AG04450 (cell line): ENCODE measurements around the gene KLHL36. TPM values are rescaled to one million over a fixed set of nuclear protein-coding genes. Genes with fewer than 3 reads are reported as not detected.

ENCODE experiments used
- CTCF ChIA-PET: fragments of 300-600, 350-600 bp; formaldehyde crosslinking; extraction: SDS; loops from one replicate; lab custom pipeline; 2022; ENCODE audit warnings: antibody characterized with exemption, inconsistent platforms; lab: Charles Lee
- POLR2A ChIA-PET: fragments of 350-600 bp; formaldehyde crosslinking; extraction: SDS; loops from one replicate; lab custom pipeline; 2021; ENCODE audit warnings: antibody characterized with exemption, inconsistent platforms; lab: Yijun Ruan, JAX
- DNase-seq: peaks from one replicate; pipeline ENCODE4 v3.0.0-alpha.2; 2011; ENCODE audit warnings: low read depth, low spot score
- H3K27ac ChIP-seq: one replicate; pipeline ENCODE4 v1.5.1; 2012; ENCODE audit warnings: low read depth, low read length, control low read depth
- H3K27me3 ChIP-seq: one replicate; pipeline ENCODE4 v1.6.0; 2012; ENCODE audit warnings: low read length; ENCODE audit not compliant: control insufficient read depth, insufficient read depth
- H3K4me3 ChIP-seq: 2 replicates; pipeline ENCODE4 v1.5.1; 2011; ENCODE audit warnings: mild to moderate bottlenecking, low read depth, low read length, control low read depth
- H3K9me3 ChIP-seq: 2 replicates; pipeline ENCODE4 v1.5.1; 2012; ENCODE audit warnings: low read length; ENCODE audit not compliant: control insufficient read depth, insufficient read depth
- CTCF ChIP-seq: IDR thresholded peaks from 2 replicates; pipeline ENCODE4 v1.5.1; 2011; ENCODE audit warnings: low read depth, low read length, control low read depth, inconsistent platforms
- polyA plus RNA-seq: library from polyadenylated mRNA; depleted of rRNA; stranded (reverse); fragments of >200 nt; gene quantifications from 2 replicates; pipeline ENCODE4 v1.2.3, GENCODE V29; 2011; rRNA removed

Gene KLHL36
- polyA plus RNA-seq, 1 experiment = 32.6 TPM

GRCh38 chr16:84706856-84707255, 58.5 kb downstream of the KLHL36 start:
- Histone ChIP-seq H3K4me3 (no peak overlapping the region), H3K27ac (no peak overlapping the region), H3K27me3 (no peaks in the 10 kb centered on the region), H3K9me3 (no peaks in the 10 kb centered on the region)
- no peak for TF ChIP-seq CTCF
- CTCF ChIA-PET = no interaction called here
- POLR2A ChIA-PET = no interaction called here
- DNase-seq = no peak

GRCh38 chr16:84709609-84710008, 61.3 kb downstream of the KLHL36 start:
- POLR2A ChIA-PET = no interaction called here
- TF ChIP-seq CTCF = no peak
- no peaks in the 10 kb centered on the region for H3K9me3 ChIP-seq
- CTCF ChIA-PET = interaction anchor here (1.4 kb wide), 1 partner anchor 16 kb away, joined by 5 read pairs; no protein-coding TSS in a partner anchor
- no peaks in the 10 kb centered on the region for H3K27me3 ChIP-seq
- H3K4me3 ChIP-seq = no peak overlapping the region
- H3K27ac ChIP-seq = no peak overlapping the region
- no peak for DNase-seq

- DNase-seq = no peak
- Histone ChIP-seq H3K9me3 (no peaks in the 10 kb centered on the region), H3K4me3 (no peak overlapping the region), H3K27me3 (no peaks in the 10 kb centered on the region), H3K27ac (no peak overlapping the region)
- CTCF ChIA-PET = interaction anchor here (2.1 kb wide), 1 partner anchor 88 kb away, joined by 6 read pairs; no protein-coding TSS in a partner anchor
- POLR2A ChIA-PET = no interaction called here
- no peak for TF ChIP-seq CTCF
Observed at GRCh38 chr16:84710686-84711085, 62.4 kb downstream of the KLHL36 start.

Other genes with a start within 250 kb of the KLHL36 start
- gene MEAK7, start 143.9 kb upstream of the KLHL36 start, polyA plus RNA-seq = 22.8 and 26.2 TPM in 2 replicates
- gene COTL1, start 30.4 kb upstream of the KLHL36 start, polyA plus RNA-seq = 153 and 197 TPM in 2 replicates
- 54.9 and 79.3 TPM in 2 replicates for gene USP10, start 51.5 kb downstream of the KLHL36 start, polyA plus RNA-seq
- 91.5 and 103 TPM in 2 replicates for gene CRISPLD2, start 171.5 kb downstream of the KLHL36 start, polyA plus RNA-seq